HL-60 (cell line): ENCODE measurements around the gene HPDL.
"Not testable (repeated sequence)": the region's sequence is repeated elsewhere in the genome, so short reads cannot be mapped to it uniquely, and the experiment has no call there.

Experiments
- DNase-seq, 2 experiments: peaks; one replicate each; pipeline ENCODE4 v3.0.0-alpha.2; 2010 to 2020; ENCODE audit warnings: low read depth in 1 of 2, low spot score in 1 of 2
- H3K27ac ChIP-seq: fragments of 250-450 bp; sonication (Bioruptor Pico); replicated peaks from 2 replicates; pipeline ENCODE4 v1.5.1; 2020; ENCODE audit warnings: mild to moderate bottlenecking, moderate library complexity
- H3K27me3 ChIP-seq: fragments of 250-450 bp; sonication (Bioruptor Pico); 2 replicates; pipeline ENCODE4 v1.5.1; 2021; ENCODE audit warnings: mild to moderate bottlenecking, moderate library complexity; ENCODE audit not compliant: insufficient read depth, poor library complexity, severe bottlenecking
- H3K4me3 ChIP-seq: replicated peaks from 2 replicates; pipeline ENCODE4 v1.5.1; 2011; ENCODE audit warnings: mild to moderate bottlenecking, control low read depth, low read length; ENCODE audit not compliant: insufficient read depth
- CTCF ChIP-seq: IDR thresholded peaks from one replicate; pipeline ENCODE4 v1.5.1; 2011; ENCODE audit warnings: low read length, control low read depth, inconsistent platforms; ENCODE audit not compliant: insufficient read depth
- GABPA ChIP-seq: IDR thresholded peaks from 2 replicates; pipeline ENCODE4 v1.6.1; 2012; ENCODE audit warnings: low read depth
- POLR2AphosphoS5 ChIP-seq: IDR thresholded peaks from 2 replicates; pipeline ENCODE4 v1.6.1; 2012; ENCODE audit warnings: low read depth
- REST ChIP-seq: IDR thresholded peaks from 2 replicates; pipeline ENCODE4 v1.6.1; 2012; ENCODE audit warnings: low read depth; ENCODE audit not compliant: insufficient replicate concordance
- SPI1 ChIP-seq: IDR thresholded peaks from 2 replicates; pipeline ENCODE4 v1.6.1; 2012; ENCODE audit warnings: low read depth, mild to moderate bottlenecking, borderline replicate concordance

The HPDL gene

GRCh38 chr1:45355683-45356082 lies 29.0 kb downstream of the HPDL start:
- TF ChIP-seq POLR2AphosphoS5 = no peak
- no peak for TF ChIP-seq SPI1
- TF ChIP-seq GABPA = no peak
- TF ChIP-seq CTCF = no peak
- Histone ChIP-seq H3K27ac (no peak overlapping the region), H3K4me3 (no peak overlapping the region), H3K27me3 (no peaks in the 10 kb centered on the region)
- no peak for DNase-seq

GRCh38 chr1:45356186-45356585 lies 29.5 kb downstream of the HPDL start:
- no peak for TF ChIP-seq POLR2AphosphoS5
- Histone ChIP-seq H3K27me3 (no peaks in the 10 kb centered on the region), H3K27ac (no peak overlapping the region), H3K4me3 (no peak overlapping the region)
- no peak for DNase-seq

DNA sequence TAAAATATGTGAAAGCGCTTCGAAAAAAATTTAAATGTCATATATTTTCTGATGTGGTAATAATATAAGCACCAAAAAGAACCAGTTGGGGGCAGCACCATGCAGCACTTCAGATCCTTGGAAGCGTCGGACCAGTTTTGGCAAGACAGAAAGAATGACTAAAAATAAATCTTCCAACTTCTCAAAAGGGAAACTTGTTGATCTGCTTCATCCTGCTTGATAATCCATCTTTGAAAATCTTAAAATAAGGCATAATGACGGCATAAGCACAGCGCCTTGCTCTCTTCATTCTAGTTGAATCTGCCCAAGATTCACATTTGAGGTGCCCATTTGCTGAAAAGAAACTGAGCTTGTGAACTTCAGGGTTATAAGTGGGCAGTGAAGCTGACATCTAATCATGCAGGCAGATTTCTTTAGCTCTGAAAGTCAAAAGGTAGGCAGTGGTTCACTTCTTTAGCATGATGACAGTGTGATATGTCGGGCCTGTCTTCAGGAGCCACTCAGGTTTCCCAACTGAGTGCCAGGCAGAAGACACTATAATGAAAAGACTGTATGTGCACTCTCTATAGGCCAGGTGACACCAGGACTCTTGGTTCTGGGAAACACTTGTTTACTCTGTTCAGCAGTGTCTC lies 33.3 kb downstream of the HPDL start:
- H3K27ac ChIP-seq = no peak overlapping the region
- H3K4me3 ChIP-seq = no peak overlapping the region
- peak in 1 of 2 experiments; percentile 55 for DNase-seq
- no peak for TF ChIP-seq CTCF
- no peaks in the 10 kb centered on the region for H3K27me3 ChIP-seq

GRCh38 chr1:45360981-45361380 lies 34.3 kb downstream of the HPDL start:
- H3K27ac ChIP-seq, DNase-seq, H3K27me3 ChIP-seq, H3K4me3 ChIP-seq: not testable (repeated sequence)

GRCh38 chr1:45364294-45364693 lies 37.6 kb downstream of the HPDL start:
- H3K4me3 ChIP-seq = no peak overlapping the region
- TF ChIP-seq CTCF = no peak
- TF ChIP-seq GABPA = no peak
- TF ChIP-seq REST = no peak
- TF ChIP-seq POLR2AphosphoS5 = no peak
- no peak for TF ChIP-seq SPI1
- DNase-seq = no peak

DNA sequence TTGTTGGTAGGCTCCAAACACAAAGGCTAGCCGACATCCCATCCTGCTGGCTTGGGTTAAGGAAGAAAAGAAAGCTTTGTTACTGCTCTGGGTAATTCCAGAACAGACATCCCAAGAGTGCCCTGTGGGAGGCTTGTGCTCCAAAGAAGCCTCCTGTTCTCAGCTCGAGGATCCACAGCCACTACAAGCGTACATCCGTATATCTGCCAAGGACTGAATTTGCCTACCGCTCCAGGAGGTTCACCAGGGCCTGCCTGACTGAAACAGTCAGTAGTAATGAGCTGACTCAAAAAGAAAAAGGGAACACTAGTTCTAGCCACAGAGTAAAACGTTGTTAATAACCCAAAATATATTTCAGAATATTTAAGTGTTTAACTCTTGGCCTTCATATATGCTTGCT lies 38.4 kb downstream of the HPDL start:
- H3K27me3 ChIP-seq = no peaks in the 10 kb centered on the region
- DNase-seq = no peak
- H3K27ac ChIP-seq = no peak overlapping the region
- no peak overlapping the region for H3K4me3 ChIP-seq
- TF ChIP-seq CTCF (no peak), SPI1 (no peak), GABPA (no peak), POLR2AphosphoS5 (no peak), REST (no peak)

More at GRCh38 chr1:45364294-45364693, 37.6 kb downstream of the HPDL start:
- Histone ChIP-seq H3K27me3 (no peaks in the 10 kb centered on the region), H3K27ac (no peak overlapping the region)
